HCT116 (cell line): Measurements from ENCODE around the gene LUC7L2. TPM values are rescaled to one million over a fixed set of nuclear protein-coding genes. Genes with fewer than 3 reads are reported as not detected.

ENCODE experiments used
- ATAC-seq: fragments of 200-7000 bp; cut with Tn5 transposase; 2 replicates; pipeline ENCODE4 v1.9.1; 2020; ENCODE audit warnings: mild to moderate bottlenecking, moderate library complexity
- BruUV-seq: library from RNA; stranded (reverse); fragments of 400-500 nt; replicated peaks from 2 replicates; lab custom pipeline; 2021; lab: Mats Ljungman, UMichigan
- CTCF ChIA-PET: fragments of 300-600 bp; sonication (Branson Sonifier 250); formaldehyde crosslinking; loops from one replicate; lab custom pipeline; 2021; ENCODE audit warnings: antibody characterized with exemption; lab: Charles Lee
- POLR2A ChIA-PET: fragments of 300-600, 350-600 bp; sonication (Branson Sonifier 250); formaldehyde crosslinking; loops from one replicate; lab custom pipeline; 2021; ENCODE audit warnings: antibody characterized with exemption; lab: Charles Lee
- RAD21 ChIA-PET, 2 experiments: fragments of 300-600 bp; sonication (Branson Sonifier 250); formaldehyde crosslinking; loops; one replicate each; lab custom pipeline; 2023; ENCODE audit warnings: low total read pairs in 2 of 2; ENCODE audit not compliant: uncharacterized antibody in 2 of 2, unreplicated experiment in 2 of 2, low non-redundant PET in 1 of 2; lab: Charles Lee
- DNase-seq: peaks from one replicate; pipeline ENCODE4 v3.0.0-alpha.2; 2010; ENCODE audit warnings: low read depth, low spot score
- H2AFZ ChIP-seq: fragments of 200-600 bp; shearing (Covaris generic), sonication (generic); 2 replicates; pipeline ENCODE4 v1.6.1; 2017; ENCODE audit warnings: low read depth, mixed run types, mixed read lengths, antibody characterized with exemption, low read length; ENCODE audit not compliant: poor library complexity, severe bottlenecking
- H3K27ac ChIP-seq: 2 replicates; pipeline ENCODE4 v1.5.1; 2012; ENCODE audit warnings: low read depth, low read length
- H3K27me3 ChIP-seq: fragments of 200-600 bp; sonication (generic); 2 replicates; pipeline ENCODE4 v1.6.1; 2016; ENCODE audit warnings: mixed run types, low read length, mixed read lengths; ENCODE audit not compliant: insufficient read depth
- H3K36me3 ChIP-seq, 2 experiments: fragments of 200-500 bp in 1 of 2; fragments of 200-600 bp in 1 of 2; sonication (Bioruptor generic) in 1 of 2; sonication (generic) in 1 of 2; 2 replicates each; pipeline versions ENCODE4 v1.5.1 to v1.6.1; 2014 to 2016; ENCODE audit warnings: low read length in 2 of 2, inconsistent platforms in 1 of 2, mixed read lengths in 1 of 2, mixed run types in 1 of 2; ENCODE audit not compliant: insufficient read depth in 2 of 2, control insufficient read depth in 1 of 2
- H3K4me1 ChIP-seq, 2 experiments: fragments of 200-600 bp in 1 of 2; sonication (generic) in 1 of 2; 2 replicates each; pipeline versions ENCODE4 v1.5.1 to v1.6.1; 2012 to 2017; ENCODE audit warnings: low read length in 2 of 2, inconsistent platforms in 1 of 2, mild to moderate bottlenecking in 1 of 2, mixed read lengths in 1 of 2, mixed run types in 1 of 2, moderate library complexity in 1 of 2; ENCODE audit not compliant: insufficient read depth in 2 of 2, control insufficient read depth in 1 of 2
- H3K4me2 ChIP-seq: fragments of 200-600 bp; sonication (generic); 2 replicates; pipeline ENCODE4 v1.6.1; 2017; ENCODE audit warnings: mixed run types, low read length, mixed read lengths
- H3K4me3 ChIP-seq, 2 experiments: fragments of 200-600 bp in 1 of 2; sonication (generic) in 1 of 2; replicated peaks in 1 of 2; 2 replicates each; pipeline ENCODE4 v1.5.1; 2011 to 2016; ENCODE audit warnings: low read length in 2 of 2, control low read depth in 1 of 2, low read depth in 1 of 2, mild to moderate bottlenecking in 1 of 2, mixed read lengths in 1 of 2, mixed run types in 1 of 2
- H3K79me2 ChIP-seq: fragments of 200-600 bp; sonication (generic); 2 replicates; pipeline ENCODE4 v1.6.1; 2017; ENCODE audit warnings: mild to moderate bottlenecking, mixed run types, low read length, moderate library complexity, mixed read lengths; ENCODE audit not compliant: insufficient read depth
- H3K9ac ChIP-seq: fragments of 200-600 bp; sonication (generic); 2 replicates; pipeline ENCODE4 v1.6.1; 2016; ENCODE audit warnings: low read length, mixed read lengths
- H3K9me2 ChIP-seq: fragments of 200-600 bp; sonication (generic), shearing (Covaris generic); 2 replicates; pipeline ENCODE4 v1.6.1; 2017; ENCODE audit warnings: mixed run types, mild to moderate bottlenecking, moderate library complexity; ENCODE audit not compliant: insufficient read depth
- H3K9me3 ChIP-seq, 2 experiments: fragments of 200-500 bp in 1 of 2; fragments of 200-600 bp in 1 of 2; sonication (Bioruptor generic) in 1 of 2; sonication (generic) in 1 of 2; 2 replicates each; pipeline ENCODE4 v1.6.1; 2014 to 2017; ENCODE audit warnings: low read length in 2 of 2, mixed read lengths in 2 of 2, inconsistent platforms in 1 of 2, low read depth in 1 of 2, mild to moderate bottlenecking in 1 of 2, mixed run types in 1 of 2, moderate library complexity in 1 of 2; ENCODE audit not compliant: control insufficient read depth in 1 of 2, insufficient read depth in 1 of 2
- H4K20me1 ChIP-seq: fragments of 200-600 bp; sonication (generic), shearing (Covaris generic); 2 replicates; pipeline ENCODE4 v1.6.1; 2017; ENCODE audit warnings: mixed run types, mild to moderate bottlenecking, moderate library complexity; ENCODE audit not compliant: insufficient read depth
- CBX3 ChIP-seq: IDR thresholded peaks from 2 replicates; pipeline ENCODE4 v1.6.1; 2012; ENCODE audit warnings: low read depth
- CTCF ChIP-seq, 3 experiments: fragments of 200-600 bp in 1 of 3; sonication (generic) in 1 of 3; IDR thresholded peaks in 2 of 3; conservative IDR thresholded peaks in 1 of 3; 2 replicates each; pipeline ENCODE4 v1.5.1; 2012 to 2017; ENCODE audit warnings: low read depth in 2 of 3, low read length in 2 of 3, antibody characterized with exemption in 1 of 3, borderline replicate concordance in 1 of 3, control low read depth in 1 of 3, mild to moderate bottlenecking in 1 of 3, mixed read lengths in 1 of 3, mixed run types in 1 of 3, moderate library complexity in 1 of 3; ENCODE audit not compliant: insufficient read depth in 1 of 3
- EZH2phosphoT487 ChIP-seq: fragments of 200-600 bp; IDR thresholded peaks from 2 replicates; pipeline ENCODE4 v1.6.1; 2018; ENCODE audit warnings: antibody characterized with exemption, borderline replicate concordance
- FOSL1 ChIP-seq: IDR thresholded peaks from 2 replicates; pipeline ENCODE4 v1.6.1; 2012; ENCODE audit warnings: low read depth
- JUND ChIP-seq: IDR thresholded peaks from 2 replicates; pipeline ENCODE4 v1.6.1; 2012
- RAD21 ChIP-seq: IDR thresholded peaks from 2 replicates; pipeline ENCODE4 v1.6.1; 2012; ENCODE audit warnings: low read depth, mild to moderate bottlenecking
- REST ChIP-seq: IDR thresholded peaks from 2 replicates; pipeline ENCODE4 v1.6.1; 2012; ENCODE audit warnings: low read depth
- SP1 ChIP-seq: IDR thresholded peaks from 2 replicates; pipeline ENCODE4 v1.6.1; 2012; ENCODE audit warnings: low read depth
- SRF ChIP-seq: IDR thresholded peaks from 2 replicates; pipeline ENCODE4 v1.6.1; 2012; ENCODE audit warnings: low read depth
- YY1 ChIP-seq: IDR thresholded peaks from 2 replicates; pipeline ENCODE4 v1.6.1; 2011; ENCODE audit warnings: low read length, low read depth, moderate library complexity, mild to moderate bottlenecking; ENCODE audit not compliant: insufficient replicate concordance; ENCODE audit errors: extremely low read depth
- intact Hi-C: fragments of 100-400 bp; cut with micrococcal nuclease; formaldehyde crosslinking; loops from 2 replicates; pipeline ENCODE4 v1.10.0; 2022
- total RNA-seq: library from RNA; stranded (reverse); gene quantifications from one replicate; pipeline ENCODE4 v1.2.1, GENCODE V29; 2021; ENCODE audit not compliant: unreplicated experiment
- TF ChIP-seq, protein P1 (sequence below): IDR thresholded peaks from 2 replicates; pipeline ENCODE4 v1.6.1; 2011; ENCODE audit warnings: mild to moderate bottlenecking, low read length, moderate library complexity; ENCODE audit not compliant: insufficient replicate concordance; ENCODE audit errors: extremely low read depth
- TF ChIP-seq, protein P2 (sequence below): IDR thresholded peaks from 2 replicates; pipeline ENCODE4 v1.6.1; 2012

The LUC7L2 gene
- total RNA-seq, 1 experiment from 2014 or later: 98.8 TPM

- H3K4me3 ChIP-seq: no peak overlapping the region
- ChIA-PET CTCF (no interaction called here), RAD21 (no interaction called here), POLR2A (interaction anchor here (0.7 kb wide), 1 partner anchor 14 kb away, joined by 3 read pairs; no protein-coding TSS in a partner anchor)
- BruUV-seq: no TSS peak
- H3K79me2 ChIP-seq: peaks cover 96% of the 10 kb centered on the region
- 0 out of 2 replicates have a peak, but pooled peaks cover 15% of the 10 kb centered on the region for H4K20me1 ChIP-seq
- no peaks in the 10 kb centered on the region for H3K27me3 ChIP-seq
- H3K4me2 ChIP-seq: no peak overlapping the region
- H2AFZ ChIP-seq: no peak overlapping the region
- TF ChIP-seq FOSL1 (no peak), EZH2phosphoT487 (no peak), YY1 (no peak), SRF (no peak), CBX3 (no peak), SP1 (no peak), RAD21 (no peak), CTCF (IDR thresholded peaks at IDR 0.05 in 2 of 3, conservative IDR thresholded peaks at IDR 0.05 in 1 of 3; ENCODE audit: borderline replicate concordance in 1 of 3, insufficient read depth in 1 of 3, low read depth in 2 of 3, low read length in 2 of 3) (no peak)
- H3K9me2 ChIP-seq: no peaks in the 10 kb centered on the region
- H3K4me1 ChIP-seq: no peaks in the 10 kb centered on the region
- peaks cover 8 to 15% of the 10 kb centered on the region in 2 experiments for H3K36me3 ChIP-seq
- ATAC-seq (no peak), DNase-seq (no peak)
- H3K9me3 ChIP-seq: no peaks in the 10 kb centered on the region
- H3K9ac ChIP-seq: no peak overlapping the region
- intact Hi-C loops: no loop called here
- H3K27ac ChIP-seq: no peak overlapping the region
Measured at GRCh38 chr7:139389091-139389490, 29.4 kb downstream of the LUC7L2 start.

GRCh38 chr7:139389774-139390173 is 30.1 kb downstream of the LUC7L2 start:
- ChIA-PET CTCF (no interaction called here), RAD21 (no interaction called here), POLR2A (no interaction called here)
- DNase-seq: no peak
- Histone ChIP-seq H3K9me3 (no peaks in the 10 kb centered on the region), H3K79me2 (peaks cover 96% of the 10 kb centered on the region), H4K20me1 (0 out of 2 replicates have a peak, but pooled peaks cover 11% of the 10 kb centered on the region), H3K27me3 (no peaks in the 10 kb centered on the region), H3K4me2 (no peak overlapping the region), H3K27ac (no peak overlapping the region), H3K36me3 (peaks cover 8 to 15% of the 10 kb centered on the region in 2 experiments), H3K9me2 (no peaks in the 10 kb centered on the region), H3K9ac (no peak overlapping the region), H2AFZ (no peak overlapping the region), H3K4me1 (no peaks in the 10 kb centered on the region), H3K4me3 (no peak overlapping the region)
- no peak for ATAC-seq
- intact Hi-C loops: no loop called here
- no peak for TF ChIP-seq YY1
- TF ChIP-seq FOSL1: no peak
- TF ChIP-seq REST: no peak
- TF ChIP-seq, protein P1, sequence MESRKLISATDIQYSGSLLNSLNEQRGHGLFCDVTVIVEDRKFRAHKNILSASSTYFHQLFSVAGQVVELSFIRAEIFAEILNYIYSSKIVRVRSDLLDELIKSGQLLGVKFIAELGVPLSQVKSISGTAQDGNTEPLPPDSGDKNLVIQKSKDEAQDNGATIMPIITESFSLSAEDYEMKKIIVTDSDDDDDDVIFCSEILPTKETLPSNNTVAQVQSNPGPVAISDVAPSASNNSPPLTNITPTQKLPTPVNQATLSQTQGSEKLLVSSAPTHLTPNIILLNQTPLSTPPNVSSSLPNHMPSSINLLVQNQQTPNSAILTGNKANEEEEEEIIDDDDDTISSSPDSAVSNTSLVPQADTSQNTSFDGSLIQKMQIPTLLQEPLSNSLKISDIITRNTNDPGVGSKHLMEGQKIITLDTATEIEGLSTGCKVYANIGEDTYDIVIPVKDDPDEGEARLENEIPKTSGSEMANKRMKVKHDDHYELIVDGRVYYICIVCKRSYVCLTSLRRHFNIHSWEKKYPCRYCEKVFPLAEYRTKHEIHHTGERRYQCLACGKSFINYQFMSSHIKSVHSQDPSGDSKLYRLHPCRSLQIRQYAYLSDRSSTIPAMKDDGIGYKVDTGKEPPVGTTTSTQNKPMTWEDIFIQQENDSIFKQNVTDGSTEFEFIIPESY: no peak
- TF ChIP-seq, protein P2, sequence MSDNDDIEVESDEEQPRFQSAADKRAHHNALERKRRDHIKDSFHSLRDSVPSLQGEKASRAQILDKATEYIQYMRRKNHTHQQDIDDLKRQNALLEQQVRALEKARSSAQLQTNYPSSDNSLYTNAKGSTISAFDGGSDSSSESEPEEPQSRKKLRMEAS: no peak
- TF ChIP-seq JUND: no peak
- BruUV-seq: no TSS peak
